Measurements from ENCODE around the gene ZFAND6. TPM values are rescaled to one million over a fixed set of nuclear protein-coding genes. Genes with fewer than 3 reads are reported as not detected.

The ZFAND6 gene
- total RNA-seq, 2 donors from 2014 or later, result 85.1 to 146 TPM

DNA sequence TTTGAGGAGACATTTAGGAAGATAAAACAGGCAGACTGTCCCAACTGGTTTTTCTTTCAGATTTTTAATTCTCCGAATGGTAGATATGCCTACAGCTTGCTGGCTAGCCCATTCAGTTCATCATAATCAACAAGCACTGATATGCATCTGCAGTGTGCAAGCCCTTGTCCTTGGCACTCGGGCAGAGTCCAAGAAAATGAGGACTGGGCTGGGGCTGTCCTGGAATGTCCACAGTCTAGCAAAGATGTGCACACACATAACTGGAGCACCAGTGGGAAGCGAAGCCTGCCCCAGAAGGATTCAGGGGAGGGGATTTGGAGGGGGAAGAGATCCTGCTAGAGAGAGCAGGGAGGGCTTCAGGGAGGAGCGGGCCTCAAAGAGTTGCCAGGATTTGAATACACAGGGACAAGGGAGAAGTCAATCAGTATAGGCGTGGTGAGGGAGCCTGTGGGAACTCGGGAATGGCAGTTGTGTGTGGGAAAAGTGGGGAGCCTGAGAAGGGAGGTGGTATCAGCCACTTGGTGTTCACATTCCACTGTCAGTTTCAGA lies 102.1 kb downstream of the ZFAND6 start:
- TF ChIP-seq, protein P1, sequence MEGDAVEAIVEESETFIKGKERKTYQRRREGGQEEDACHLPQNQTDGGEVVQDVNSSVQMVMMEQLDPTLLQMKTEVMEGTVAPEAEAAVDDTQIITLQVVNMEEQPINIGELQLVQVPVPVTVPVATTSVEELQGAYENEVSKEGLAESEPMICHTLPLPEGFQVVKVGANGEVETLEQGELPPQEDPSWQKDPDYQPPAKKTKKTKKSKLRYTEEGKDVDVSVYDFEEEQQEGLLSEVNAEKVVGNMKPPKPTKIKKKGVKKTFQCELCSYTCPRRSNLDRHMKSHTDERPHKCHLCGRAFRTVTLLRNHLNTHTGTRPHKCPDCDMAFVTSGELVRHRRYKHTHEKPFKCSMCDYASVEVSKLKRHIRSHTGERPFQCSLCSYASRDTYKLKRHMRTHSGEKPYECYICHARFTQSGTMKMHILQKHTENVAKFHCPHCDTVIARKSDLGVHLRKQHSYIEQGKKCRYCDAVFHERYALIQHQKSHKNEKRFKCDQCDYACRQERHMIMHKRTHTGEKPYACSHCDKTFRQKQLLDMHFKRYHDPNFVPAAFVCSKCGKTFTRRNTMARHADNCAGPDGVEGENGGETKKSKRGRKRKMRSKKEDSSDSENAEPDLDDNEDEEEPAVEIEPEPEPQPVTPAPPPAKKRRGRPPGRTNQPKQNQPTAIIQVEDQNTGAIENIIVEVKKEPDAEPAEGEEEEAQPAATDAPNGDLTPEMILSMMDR (IDR thresholded peaks at IDR 0.05), result no peak
- Histone ChIP-seq H3K36me3 (no peaks in the 10 kb centered on the region), H3K27me3 (no peaks in the 10 kb centered on the region), H3K4me3 (no peak overlapping the region), H3K27ac (no peak overlapping the region), H3K4me1 (peaks cover 0 to 10% of the 10 kb centered on the region in 2 donors), H3K9me3 (no peaks in the 10 kb centered on the region)
- DNase-seq (ENCODE audit: low spot score), result no peak

DNA sequence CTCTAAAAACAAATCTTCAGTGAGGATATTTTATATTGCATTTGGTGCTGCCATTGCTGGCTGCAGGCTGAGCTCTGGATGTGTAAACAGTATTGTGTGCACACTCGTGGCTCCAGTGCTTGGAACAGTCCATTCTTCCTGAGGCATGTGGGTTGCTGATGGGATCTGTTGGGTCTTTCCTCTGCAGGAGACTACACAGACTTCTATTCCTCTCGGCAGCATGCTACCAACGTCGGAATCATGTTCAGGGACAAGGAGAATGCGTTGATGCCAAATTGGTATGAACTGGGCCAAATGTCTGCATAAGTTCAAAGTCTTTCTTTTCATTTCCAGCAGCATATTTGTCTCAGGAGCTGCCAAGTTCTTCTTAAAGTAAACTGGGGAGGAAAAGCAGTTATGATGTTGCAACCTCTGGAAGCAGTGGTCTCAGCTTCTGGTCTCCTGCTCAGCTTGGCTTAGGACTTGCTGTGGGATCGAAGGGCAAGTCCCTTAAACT lies 102.6 kb downstream of the ZFAND6 start:
- TF ChIP-seq, protein P1 (IDR thresholded peaks at IDR 0.05), result no peak
- peaks cover 0 to 10% of the 10 kb centered on the region in 2 donors for H3K4me1 ChIP-seq
- no peaks in the 10 kb centered on the region for H3K36me3 ChIP-seq
- H3K9me3 ChIP-seq, result no peaks in the 10 kb centered on the region
- no peak overlapping the region for H3K4me3 ChIP-seq
- H3K27me3 ChIP-seq, result no peaks in the 10 kb centered on the region
- DNase-seq (ENCODE audit: low spot score), result no peak
- no peak overlapping the region for H3K27ac ChIP-seq

DNA sequence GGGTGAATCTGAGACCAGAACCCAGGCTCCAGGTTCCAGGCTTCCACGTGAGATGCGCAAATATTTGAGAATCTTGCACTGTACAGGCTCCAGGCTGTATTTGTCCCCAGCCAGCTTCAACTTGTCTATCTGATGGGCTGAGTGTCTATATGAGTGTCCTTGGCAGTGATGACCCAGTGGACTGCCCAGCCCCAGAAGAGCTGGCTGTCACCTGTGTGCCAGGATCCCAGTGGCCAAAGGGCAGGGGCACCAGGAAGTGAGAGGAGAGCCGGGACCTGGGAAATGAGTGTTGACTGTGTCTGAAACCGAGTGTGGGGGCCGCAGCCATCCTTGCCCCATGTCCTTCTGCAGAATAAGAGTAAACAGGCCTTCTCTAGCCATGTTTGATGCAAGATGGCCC lies 103.7 kb downstream of the ZFAND6 start:
- Histone ChIP-seq H3K27ac (no peak overlapping the region), H3K4me1 (peaks cover 0 to 10% of the 10 kb centered on the region in 2 donors), H3K27me3 (no peaks in the 10 kb centered on the region), H3K4me3 (no peak overlapping the region), H3K9me3 (no peaks in the 10 kb centered on the region), H3K36me3 (no peaks in the 10 kb centered on the region)
- TF ChIP-seq, protein P1 (IDR thresholded peaks at IDR 0.05), result no peak
- no peak for DNase-seq (ENCODE audit: low spot score)

DNA sequence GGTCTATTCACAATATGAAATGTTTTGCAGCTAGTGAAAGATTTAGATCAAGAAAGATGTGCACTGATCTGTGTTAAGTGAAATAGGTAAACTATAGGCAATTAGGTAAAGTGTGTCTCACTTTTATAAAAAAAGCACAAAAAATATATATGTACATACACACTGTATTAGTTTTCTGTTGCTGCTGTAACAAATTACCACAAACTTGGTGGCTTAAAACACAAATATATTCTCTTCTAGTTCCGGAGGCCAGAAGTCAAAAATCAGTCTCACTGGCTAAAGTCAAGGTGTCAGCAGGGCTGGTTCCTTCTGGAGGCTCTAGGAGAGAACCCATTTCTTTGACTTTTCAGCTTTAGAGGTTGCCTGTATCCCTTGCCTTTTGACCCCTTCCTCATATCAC lies 104.4 kb downstream of the ZFAND6 start:
- H3K27me3 ChIP-seq, result no peaks in the 10 kb centered on the region
- H3K4me3 ChIP-seq, result no peak overlapping the region
- no peak for DNase-seq (ENCODE audit: low spot score)
- H3K36me3 ChIP-seq, result no peaks in the 10 kb centered on the region
- H3K27ac ChIP-seq, result no peak overlapping the region
- H3K9me3 ChIP-seq, result no peaks in the 10 kb centered on the region
- H3K4me1 ChIP-seq, result peaks cover 0 to 10% of the 10 kb centered on the region in 2 donors
- TF ChIP-seq, protein P1 (IDR thresholded peaks at IDR 0.05), result no peak

DNA sequence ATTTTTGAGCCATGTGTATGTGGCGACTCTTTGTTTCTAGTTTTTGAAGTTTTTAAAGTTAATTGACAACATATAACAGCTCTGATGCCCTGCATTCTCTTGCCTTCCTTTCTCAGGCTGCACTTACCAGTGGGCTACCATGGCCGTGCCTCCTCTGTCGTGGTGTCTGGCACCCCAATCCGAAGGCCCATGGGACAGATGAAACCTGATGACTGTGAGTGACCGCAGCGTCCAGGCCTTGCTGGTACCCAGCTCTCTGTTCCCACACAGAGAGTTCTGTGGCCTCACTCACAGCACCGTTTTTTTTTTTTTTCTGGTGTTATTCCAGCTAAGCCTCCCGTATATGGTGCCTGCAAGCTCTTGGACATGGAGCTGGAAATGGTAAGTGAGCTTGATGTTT lies 108.5 kb downstream of the ZFAND6 start:
- no peak overlapping the region for H3K27ac ChIP-seq
- H3K36me3 ChIP-seq, result no peaks in the 10 kb centered on the region
- H3K27me3 ChIP-seq, result no peaks in the 10 kb centered on the region
- no peak overlapping the region for H3K4me3 ChIP-seq
- no peaks in the 10 kb centered on the region for H3K9me3 ChIP-seq
- no peaks in the 10 kb centered on the region for H3K4me1 ChIP-seq
- no peak for DNase-seq (ENCODE audit: low spot score)
- TF ChIP-seq, protein P1 (IDR thresholded peaks at IDR 0.05), result no peak

DNA sequence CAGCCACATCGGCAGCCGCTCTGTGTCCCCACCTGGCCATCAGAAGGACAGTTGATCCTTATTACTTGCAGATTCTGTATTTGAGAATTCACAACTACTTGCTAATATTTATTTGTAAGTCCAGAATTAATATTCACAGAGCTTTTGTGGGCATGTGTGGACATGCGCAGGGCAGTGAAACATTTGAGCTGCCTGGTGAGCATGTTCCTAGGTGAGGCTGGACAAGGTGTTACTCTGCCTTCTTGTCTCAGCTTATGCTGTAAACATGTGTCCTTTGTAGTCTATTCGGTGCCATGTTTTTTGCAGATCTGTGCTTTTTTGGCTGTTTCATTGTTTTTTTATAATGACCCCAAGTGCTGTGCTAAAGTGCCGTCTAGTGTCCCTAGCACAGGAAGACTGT lies 108.9 kb downstream of the ZFAND6 start:
- H3K36me3 ChIP-seq, result no peaks in the 10 kb centered on the region

More for the DNA sequence above, 108.9 kb downstream of the ZFAND6 start:
- Histone ChIP-seq H3K4me1 (no peaks in the 10 kb centered on the region), H3K4me3 (no peak overlapping the region), H3K27ac (no peak overlapping the region), H3K27me3 (no peaks in the 10 kb centered on the region), H3K9me3 (no peaks in the 10 kb centered on the region)
- TF ChIP-seq, protein P1 (IDR thresholded peaks at IDR 0.05), result no peak
- no peak for DNase-seq (ENCODE audit: low spot score)

Measured in right atrium auricular region (tissue), 2 donors.